ENCODE measurements around the gene ALK.

- TF ChIP-seq ZNF488 (tag by site-specific recombination; IDR thresholded peaks at IDR 0.05) = no peak
- TF ChIP-seq CTCF (tag by site-specific recombination; IDR thresholded peaks at IDR 0.05) = no peak
Measured at GRCh38 chr2:29317801-29318485, 603.4 kb downstream of the ALK start.

Data from HEK293 (cell line).